GM19395 (cell line): ENCODE results near the gene SAP30.
A peak's percentile ranks its signal among the peaks of the same experiment; 100 is the strongest.

Source experiments
- ATAC-seq: cut with Tn5 transposase; IDR thresholded peaks from one replicate; pipeline ENCODE4 v1.9.1; 2021; ENCODE audit warnings: mild to moderate bottlenecking, moderate library complexity; ENCODE audit not compliant: unreplicated experiment

SAP30 gene

GRCh38 chr4:173414456-173414855 lies 43.7 kb downstream of the SAP30 start:
- no peak for ATAC-seq

- ATAC-seq = no peak
Measured at GRCh38 chr4:173415092-173415491, 44.3 kb downstream of the SAP30 start.

GRCh38 chr4:173415885-173416653 lies 45.3 kb downstream of the SAP30 start:
- ATAC-seq = no peak

GRCh38 chr4:173417833-173418232 lies 47.1 kb downstream of the SAP30 start:
- no peak for ATAC-seq

GRCh38 chr4:173418639-173419038 lies 47.9 kb downstream of the SAP30 start:
- ATAC-seq = no peak

GRCh38 chr4:173420324-173420752 lies 49.6 kb downstream of the SAP30 start:
- peak; percentile 53 for ATAC-seq

- no peak for ATAC-seq
Measured at GRCh38 chr4:173420801-173421200, 50.0 kb downstream of the SAP30 start.

- no peak for ATAC-seq
Measured at GRCh38 chr4:173424899-173425805, 54.4 kb downstream of the SAP30 start.

- ATAC-seq = no peak
Measured at GRCh38 chr4:173426064-173426463, 55.3 kb downstream of the SAP30 start.
